ENCODE measurements around the gene LMBR1.

Gene LMBR1

GRCh38 chr7:156682928-156683327 lies 210.1 kb downstream of the LMBR1 start:
- no peak for DNase-seq

GRCh38 chr7:156680281-156680680 lies 212.7 kb downstream of the LMBR1 start:
- no peak for DNase-seq

- DNase-seq, result no peak
Observed at GRCh38 chr7:156677374-156678054, 215.5 kb downstream of the LMBR1 start.

- no peak for DNase-seq
Observed at GRCh38 chr7:156676263-156676662, 216.7 kb downstream of the LMBR1 start.

- DNase-seq, result no peak
Observed at GRCh38 chr7:156675721-156676120, 217.3 kb downstream of the LMBR1 start.

- no peak for DNase-seq
Observed at GRCh38 chr7:156673902-156674301, 219.1 kb downstream of the LMBR1 start.

GRCh38 chr7:156673454-156673853 lies 219.5 kb downstream of the LMBR1 start:
- DNase-seq, result no peak

GRCh38 chr7:156669035-156669828 lies 223.8 kb downstream of the LMBR1 start:
- no peak for DNase-seq

GRCh38 chr7:156668130-156668741 lies 224.7 kb downstream of the LMBR1 start:
- no peak for DNase-seq

GRCh38 chr7:156667110-156667426 lies 225.9 kb downstream of the LMBR1 start:
- DNase-seq, result no peak

GRCh38 chr7:156666368-156667109 lies 226.4 kb downstream of the LMBR1 start:
- DNase-seq, result no peak

- DNase-seq, result no peak
Observed at GRCh38 chr7:156665101-156665500, 227.9 kb downstream of the LMBR1 start.

- DNase-seq, result no peak
Observed at GRCh38 chr7:156662277-156662676, 230.7 kb downstream of the LMBR1 start.

- no peak for DNase-seq
Observed at GRCh38 chr7:156661637-156662036, 231.3 kb downstream of the LMBR1 start.

- DNase-seq, result no peak
Observed at GRCh38 chr7:156659961-156660360, 233.0 kb downstream of the LMBR1 start.

GRCh38 chr7:156659203-156659602 lies 233.8 kb downstream of the LMBR1 start:
- DNase-seq, result no peak

- DNase-seq, result no peak
Observed at GRCh38 chr7:156657681-156658080, 235.3 kb downstream of the LMBR1 start.

- no peak for DNase-seq
Observed at GRCh38 chr7:156656598-156656997, 236.4 kb downstream of the LMBR1 start.

GRCh38 chr7:156655983-156656382 lies 237.0 kb downstream of the LMBR1 start:
- DNase-seq, result no peak

- DNase-seq, result no peak
Observed at GRCh38 chr7:156655251-156655650, 237.7 kb downstream of the LMBR1 start.

- DNase-seq, result no peak
Observed at GRCh38 chr7:156654511-156655234, 238.3 kb downstream of the LMBR1 start.

- DNase-seq, result no peak
Observed at GRCh38 chr7:156652886-156653568, 240.0 kb downstream of the LMBR1 start.

Measured in amniotic stem cell (primary cell).